DMS 273 (cell line): ENCODE results near the gene SLC6A6.
"Not testable (repeated sequence)": the region's sequence is repeated elsewhere in the genome, so short reads cannot be mapped to it uniquely, and the experiment has no call there.

Experiments
- DNase-seq: peaks from one replicate; lab custom pipeline; 2025; ENCODE audit not compliant: unreplicated experiment; lab: John Stamatoyannopoulos, UW

Gene SLC6A6

GRCh38 chr3:14503706-14504065, 101.3 kb downstream of the SLC6A6 start:
- no peak for DNase-seq

DNA sequence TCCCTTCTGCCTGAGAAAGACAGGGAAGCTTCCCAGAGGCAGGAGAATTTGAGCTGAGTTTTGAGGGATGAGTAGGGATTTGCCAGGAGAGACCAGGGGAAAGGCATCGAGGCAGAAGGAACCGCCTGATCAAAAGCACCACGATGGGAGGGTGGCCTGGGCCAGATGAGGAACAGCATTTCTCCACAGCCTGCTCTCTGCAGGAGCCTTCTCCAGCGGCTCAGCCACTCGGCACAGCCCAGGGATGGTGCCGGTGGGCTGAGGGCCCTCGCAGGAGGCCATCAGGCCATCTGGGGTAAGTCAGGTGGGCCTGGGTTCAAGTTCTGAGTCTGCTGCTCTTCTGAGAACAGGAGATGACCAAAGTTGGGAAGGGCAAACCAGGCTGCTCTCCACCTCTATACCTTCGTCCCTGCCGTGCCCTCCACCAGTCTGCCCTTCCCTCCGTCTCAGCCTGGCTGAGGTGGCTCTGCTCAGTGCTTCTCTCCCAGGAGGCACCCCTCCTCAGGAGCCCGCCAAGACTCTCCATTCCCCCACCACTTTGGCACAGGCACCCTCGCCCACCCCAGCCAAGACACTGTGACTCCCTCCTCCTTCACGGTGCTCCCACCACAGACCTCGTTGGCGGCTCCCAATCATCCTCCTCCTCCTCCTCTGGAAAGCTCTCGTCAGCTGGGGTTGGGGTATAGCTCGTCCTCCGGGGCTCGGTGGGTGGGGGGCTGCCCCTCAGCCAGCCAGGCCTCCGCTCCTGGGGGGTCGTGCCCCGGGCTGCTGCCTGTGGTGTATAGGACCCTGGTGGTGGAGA, 102.8 kb downstream of the SLC6A6 start:
- no peak for DNase-seq

- no peak for DNase-seq
These were observed 103.5 kb downstream of the SLC6A6 start for GRCh38 chr3:14505803-14506500.

DNA sequence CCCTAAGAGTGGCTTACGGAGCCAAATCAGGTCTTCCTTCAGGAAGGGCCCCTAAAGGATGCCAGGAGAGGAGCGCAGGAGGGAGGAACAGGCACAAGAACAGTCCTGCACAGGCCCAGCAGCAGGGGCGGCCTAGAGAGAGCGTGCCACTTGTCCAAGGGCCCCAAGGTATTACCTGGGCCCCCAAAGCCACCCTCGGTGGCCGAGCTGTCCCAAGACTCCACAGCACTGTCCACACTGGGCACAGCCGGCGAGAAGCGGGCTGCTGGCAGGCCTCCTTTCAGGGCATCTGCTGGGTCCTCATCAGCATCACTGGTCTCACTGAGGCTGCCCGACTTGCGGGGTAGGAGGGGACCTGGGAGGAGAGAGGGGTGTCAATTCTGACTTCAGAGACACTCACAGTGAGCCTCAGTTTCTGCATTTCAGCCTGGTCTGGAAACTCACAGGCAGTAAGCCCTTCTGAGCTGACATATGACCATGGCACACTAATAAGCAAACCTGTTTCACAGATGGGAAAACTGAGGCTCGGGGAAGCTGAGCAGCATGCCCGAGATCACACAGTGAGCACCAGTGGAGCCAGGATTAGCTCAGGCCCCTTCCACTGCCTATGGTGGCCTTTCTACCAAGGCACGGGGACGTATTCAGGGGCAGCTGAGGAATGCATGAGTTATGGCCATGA, 104.4 kb downstream of the SLC6A6 start:
- DNase-seq: no peak

DNA sequence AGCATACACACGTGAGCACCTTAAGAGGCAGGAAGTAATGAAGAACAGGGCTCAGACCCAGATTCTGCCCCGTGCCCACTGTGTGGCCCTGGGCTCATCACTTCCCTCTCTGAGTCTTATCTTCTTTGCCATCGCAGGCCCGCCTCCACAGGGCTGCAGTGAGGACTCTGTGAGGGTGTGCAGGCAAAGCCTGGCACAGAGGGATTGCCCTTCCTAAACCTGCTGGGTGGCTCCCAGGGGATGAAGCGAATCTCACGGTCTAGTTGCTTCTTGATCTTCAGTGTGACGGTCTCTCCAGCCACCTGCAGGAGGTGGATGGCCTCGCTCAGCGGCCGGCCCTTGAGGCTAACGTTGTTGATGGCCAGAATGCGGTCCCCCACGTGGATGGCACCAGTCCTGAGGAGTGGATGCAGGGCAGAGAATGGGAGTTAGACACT, 104.9 kb downstream of the SLC6A6 start:
- peak; percentile 15 for DNase-seq

GRCh38 chr3:14507757-14508504, 105.5 kb downstream of the SLC6A6 start:
- DNase-seq: no peak

DNA sequence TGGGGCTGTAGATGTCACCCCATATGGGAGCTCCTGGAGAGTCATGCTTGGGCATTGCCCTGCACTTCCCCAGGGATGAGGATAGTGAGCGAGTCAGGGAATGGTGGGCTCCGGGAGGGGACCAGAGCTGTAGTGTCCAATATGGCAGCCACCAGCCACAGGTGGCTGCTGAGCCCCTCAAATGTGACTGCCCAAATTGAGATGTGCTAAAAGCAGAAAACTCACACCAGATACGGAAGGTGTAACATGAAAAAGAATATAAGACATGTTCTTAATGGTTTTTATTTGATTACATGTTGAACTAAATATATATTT, 106.1 kb downstream of the SLC6A6 start:
- DNase-seq: no peak

DNA sequence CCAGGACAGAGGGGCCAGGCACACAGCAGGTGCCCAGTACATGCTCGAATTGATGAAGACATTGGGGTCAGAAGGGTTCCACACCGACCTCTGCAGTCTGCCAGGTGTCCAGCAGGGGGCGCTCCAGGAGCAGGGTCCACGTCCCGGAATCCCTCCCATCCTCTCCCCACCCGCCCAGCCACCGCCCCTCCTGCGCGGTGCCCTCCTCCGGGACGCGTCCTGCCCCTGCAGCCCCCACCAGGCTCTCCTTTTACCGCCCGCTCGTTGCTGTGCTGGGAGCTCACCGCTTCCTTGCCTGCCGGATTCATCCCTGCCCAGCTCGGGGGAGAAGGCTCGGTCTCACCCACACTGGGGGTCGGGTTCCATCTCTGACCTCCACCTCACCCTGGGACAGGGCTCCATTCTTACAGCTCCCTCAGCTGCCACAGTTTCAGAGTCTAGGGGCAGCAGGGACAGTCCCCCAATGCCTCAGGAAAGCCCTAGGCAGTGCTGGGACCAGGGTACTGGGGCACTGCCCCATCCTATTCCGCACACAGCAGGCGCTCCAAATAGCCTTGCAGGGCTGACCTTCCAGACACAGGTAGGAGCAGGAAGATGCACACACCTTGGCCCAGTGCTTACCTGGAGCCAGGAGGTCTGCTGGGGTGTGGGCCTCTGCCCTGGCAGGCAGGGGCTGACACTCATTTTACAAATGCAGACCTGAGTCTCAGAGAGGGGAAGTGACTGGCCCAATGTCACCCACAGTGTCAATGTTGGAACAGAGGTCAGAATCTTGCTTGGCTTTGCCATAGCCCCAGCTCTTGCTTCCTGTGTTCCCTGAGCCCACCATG, 106.8 kb downstream of the SLC6A6 start:
- DNase-seq: peak; percentile 79

DNA sequence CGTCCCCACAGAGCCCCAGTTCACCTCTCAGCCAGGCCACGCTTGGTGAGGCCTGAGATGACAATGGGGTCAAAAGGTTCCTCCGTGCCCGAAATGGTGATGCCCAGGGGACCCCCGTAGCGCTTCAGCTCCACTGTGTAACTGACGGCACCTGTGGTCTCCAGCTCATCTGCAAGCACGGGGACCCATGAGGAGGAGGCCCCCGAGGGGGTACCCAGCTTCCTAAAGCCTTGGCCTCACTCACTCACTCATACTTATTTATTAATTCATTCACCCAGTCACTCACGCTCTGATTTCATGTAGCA, 107.3 kb downstream of the SLC6A6 start:
- DNase-seq: no peak

- DNase-seq: no peak
These were observed 108.6 kb downstream of the SLC6A6 start for GRCh38 chr3:14510838-14511622.

GRCh38 chr3:14511623-14512280, 109.3 kb downstream of the SLC6A6 start:
- DNase-seq: no peak

DNA sequence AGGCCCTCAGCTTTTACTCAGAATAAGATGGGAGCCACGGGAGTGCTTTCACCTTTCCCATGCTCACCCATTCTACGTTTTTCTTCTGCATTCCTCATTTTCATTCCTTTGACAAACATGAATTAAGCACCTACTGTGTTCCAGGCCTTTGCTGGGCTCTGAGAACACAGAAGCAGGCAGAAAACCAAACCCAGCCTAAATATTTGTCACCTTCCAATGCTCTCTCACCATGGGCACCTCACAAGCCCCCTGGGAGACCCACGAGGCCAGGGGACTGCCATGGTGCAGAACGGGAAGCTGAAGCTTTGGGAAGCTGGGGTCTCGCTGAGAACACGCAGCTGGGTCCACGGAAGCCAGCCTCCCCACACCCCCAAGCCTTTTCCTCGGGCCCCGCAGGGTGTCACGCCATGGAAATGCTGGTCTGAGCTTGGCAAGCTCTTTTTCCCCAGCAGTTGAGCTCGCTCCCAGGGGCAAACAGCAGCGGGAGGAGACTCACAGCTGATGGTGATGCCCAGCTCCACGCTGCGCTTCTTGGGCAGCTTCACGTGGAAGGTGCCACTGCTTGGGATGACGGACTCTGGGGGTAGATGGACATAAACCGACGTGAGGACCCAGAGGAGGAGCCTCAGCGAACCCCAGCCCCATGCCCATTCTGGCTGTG, 110.0 kb downstream of the SLC6A6 start:
- no peak for DNase-seq

DNA sequence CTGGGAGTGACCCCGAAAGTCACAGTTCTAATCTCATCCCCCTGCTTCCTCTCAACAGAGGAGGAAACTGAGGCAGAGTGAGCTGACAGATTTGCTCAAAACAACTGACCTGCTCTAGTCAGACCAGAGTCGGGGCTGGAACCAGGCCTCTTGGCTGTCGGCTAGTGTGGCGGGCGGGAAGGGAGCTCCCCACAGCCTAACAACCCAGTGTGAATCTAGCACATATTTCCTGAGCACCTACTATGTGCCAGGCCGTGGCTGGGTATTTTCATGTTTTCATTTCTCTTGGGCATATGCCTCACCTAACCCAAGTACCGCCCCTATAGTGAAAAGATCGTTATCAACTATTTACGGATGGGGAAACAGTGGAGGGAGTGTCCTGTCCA, 110.5 kb downstream of the SLC6A6 start:
- DNase-seq: no peak

GRCh38 chr3:14513566-14514322, 111.3 kb downstream of the SLC6A6 start:
- no peak for DNase-seq

GRCh38 chr3:14514323-14514720, 111.9 kb downstream of the SLC6A6 start:
- DNase-seq: no peak

DNA sequence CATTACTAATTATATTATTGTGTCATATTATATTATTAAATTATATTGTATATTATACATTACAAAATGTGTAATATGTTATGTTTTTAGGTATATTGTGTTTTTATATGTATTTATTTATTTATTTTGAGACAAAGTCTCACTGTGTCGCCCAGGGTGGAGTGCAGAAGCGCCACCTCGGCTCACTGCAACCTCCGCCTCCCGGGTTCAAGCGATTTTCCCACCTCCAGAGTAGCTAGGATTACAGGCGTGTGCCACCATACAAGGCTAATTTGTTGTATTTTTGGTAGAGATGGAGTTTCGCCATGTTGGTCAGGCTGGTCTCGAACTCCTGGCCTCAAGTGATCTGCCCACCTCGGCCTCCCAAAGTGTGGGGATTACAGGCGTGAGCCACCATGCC, 113.1 kb downstream of the SLC6A6 start:
- DNase-seq: not testable (repeated sequence)

- no peak for DNase-seq
These were observed 114.4 kb downstream of the SLC6A6 start for GRCh38 chr3:14516738-14517345.
